Bronchial epithelial cell (primary cell): Measurements from ENCODE around the gene MAGI2. TPM values are rescaled to one million over a fixed set of nuclear protein-coding genes. Genes with fewer than 3 reads are reported as not detected.

Experiments
- DNase-seq: peaks from one replicate; pipeline ENCODE4 v3.0.0-alpha.2; 2010; ENCODE audit warnings: low read depth
- FAIRE-seq: peaks from 2 replicates; lab custom pipeline; 2011; peaks lifted over from hg19 to GRCh38; lab: Jason Lieb, UNC
- H3K27me3 ChIP-seq: 2 replicates; pipeline ENCODE4 v1.5.1; 2011; ENCODE audit warnings: low read length; ENCODE audit not compliant: control insufficient read depth, insufficient read depth
- H3K36me3 ChIP-seq: 2 replicates; pipeline ENCODE4 v1.5.1; 2011; ENCODE audit warnings: low read length; ENCODE audit not compliant: control insufficient read depth, insufficient read depth
- H3K4me3 ChIP-seq: 2 replicates; pipeline ENCODE4 v1.5.1; 2011; ENCODE audit warnings: mild to moderate bottlenecking, low read depth, low read length, control low read depth
- CTCF ChIP-seq: IDR thresholded peaks from 2 replicates; pipeline ENCODE4 v1.5.1; 2011; ENCODE audit warnings: mild to moderate bottlenecking, moderate library complexity, low read length, control low read depth, inconsistent platforms; ENCODE audit not compliant: insufficient read depth, severe bottlenecking
- total RNA-seq: library from RNA; depleted of rRNA; stranded (reverse); fragments of >200 nt; gene quantifications from 2 replicates; pipeline ENCODE4 v1.2.1, GENCODE V29; 2014

The MAGI2 gene
- total RNA-seq, 1 donor from 2014 or later, result 2.6 TPM

GRCh38 chr7:78443811-78444210 is 1009.7 kb downstream of the MAGI2 start:
- Histone ChIP-seq H3K4me3 (no peak overlapping the region), H3K36me3 (no peaks in the 10 kb centered on the region), H3K27me3 (no peaks in the 10 kb centered on the region)
- FAIRE-seq (no peak), DNase-seq (no peak)
- no peak for TF ChIP-seq CTCF

DNA sequence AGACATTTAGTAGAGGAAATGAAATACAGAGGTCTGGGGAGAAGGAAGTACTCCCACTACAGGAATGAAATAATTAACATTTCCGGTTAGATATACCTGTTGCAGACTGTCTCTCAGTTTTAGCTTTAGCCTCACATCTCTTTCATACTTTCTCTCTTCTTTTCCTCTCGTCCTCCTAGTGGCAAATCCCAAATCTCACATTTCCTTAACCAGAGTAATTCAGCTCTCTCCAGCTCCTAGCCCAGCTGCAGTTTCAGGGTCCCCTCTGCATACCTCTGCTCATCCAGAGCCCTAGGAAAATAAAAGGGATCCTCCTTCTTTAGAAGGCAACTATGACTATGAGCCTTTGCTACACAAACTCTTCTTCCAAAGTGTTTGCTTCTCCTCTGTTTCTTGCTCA is 1011.7 kb downstream of the MAGI2 start:
- FAIRE-seq (no peak), DNase-seq (no peak)
- TF ChIP-seq CTCF, result no peak
- Histone ChIP-seq H3K36me3 (no peaks in the 10 kb centered on the region), H3K4me3 (no peak overlapping the region), H3K27me3 (no peaks in the 10 kb centered on the region)

- FAIRE-seq (no peak), DNase-seq (no peak)
- TF ChIP-seq CTCF, result no peak
- Histone ChIP-seq H3K36me3 (no peaks in the 10 kb centered on the region), H3K27me3 (no peaks in the 10 kb centered on the region), H3K4me3 (no peak overlapping the region)
Observed at GRCh38 chr7:78438433-78438832, 1015.0 kb downstream of the MAGI2 start.

DNA sequence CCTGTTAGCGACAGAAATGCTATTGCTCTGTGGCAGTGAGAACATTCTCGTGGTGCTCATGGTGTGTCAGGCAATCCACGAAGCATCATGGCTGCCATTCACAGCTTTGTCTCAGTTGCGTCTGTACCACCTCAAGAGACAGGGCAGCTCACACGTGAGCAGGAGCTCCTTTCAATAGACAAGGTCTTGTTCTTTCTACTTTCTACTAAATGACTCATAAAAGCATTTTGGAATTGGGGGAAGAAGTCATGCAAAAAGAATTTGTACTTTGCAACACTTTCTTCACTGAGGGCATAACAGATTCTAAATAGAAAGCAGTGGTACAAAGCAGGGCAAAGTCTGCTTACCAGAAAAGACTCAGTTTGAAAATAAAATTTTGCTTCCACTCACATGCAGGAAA is 1016.3 kb downstream of the MAGI2 start:
- DNase-seq (peak; percentile 15), FAIRE-seq (no peak)
- no peaks in the 10 kb centered on the region for H3K36me3 ChIP-seq

DNA sequence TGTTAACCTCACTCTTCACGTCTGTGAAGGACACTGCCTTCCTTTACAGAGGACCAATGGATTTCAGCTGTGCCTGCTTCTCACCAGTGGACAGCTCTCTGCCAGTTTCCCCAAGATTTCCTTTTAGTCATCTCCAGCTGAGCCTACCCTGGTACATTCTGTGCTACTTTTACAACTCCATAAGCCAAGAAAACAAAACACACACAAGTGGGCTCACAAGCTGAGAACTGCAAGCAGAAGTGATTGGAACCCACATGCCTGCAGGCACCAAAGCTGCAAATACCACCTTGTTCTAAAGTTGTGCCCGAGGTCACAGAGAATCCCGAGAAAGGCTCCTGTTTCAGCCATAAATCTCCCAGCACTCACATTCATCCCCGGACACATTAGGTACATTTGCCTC is 1018.1 kb downstream of the MAGI2 start:
- no peaks in the 10 kb centered on the region for H3K27me3 ChIP-seq
- FAIRE-seq (no peak), DNase-seq (no peak)
- H3K36me3 ChIP-seq, result no peaks in the 10 kb centered on the region
- no peak for TF ChIP-seq CTCF
- H3K4me3 ChIP-seq, result no peak overlapping the region

More for the DNA sequence above, 1016.3 kb downstream of the MAGI2 start:
- TF ChIP-seq CTCF, result no peak
- Histone ChIP-seq H3K4me3 (no peak overlapping the region), H3K27me3 (no peaks in the 10 kb centered on the region)

DNA sequence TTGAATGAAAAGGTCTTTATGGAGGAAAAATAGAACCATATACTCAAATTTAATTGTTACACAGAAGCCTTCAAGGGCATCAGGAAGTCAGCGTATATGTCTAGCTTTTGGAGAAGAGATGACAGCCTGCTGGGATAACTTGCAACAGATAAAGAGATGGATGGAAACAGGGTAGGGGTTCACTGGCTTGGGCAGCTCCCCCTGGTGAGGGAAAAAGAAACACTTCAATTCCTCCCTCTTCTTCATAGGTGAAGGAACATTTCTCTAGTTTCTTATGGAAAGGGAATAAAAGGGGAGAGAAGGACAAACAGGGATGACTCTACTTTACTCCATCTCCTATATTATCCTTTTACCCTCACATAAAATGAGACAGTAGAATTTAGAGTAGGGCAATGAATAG is 1019.2 kb downstream of the MAGI2 start:
- FAIRE-seq, result no peak
- Histone ChIP-seq H3K36me3 (no peaks in the 10 kb centered on the region), H3K4me3 (no peak overlapping the region), H3K27me3 (no peaks in the 10 kb centered on the region)
- DNase-seq, result no peak
- no peak for TF ChIP-seq CTCF
